Measurements from ENCODE around the gene SPSB2. TPM values are rescaled to one million over a fixed set of nuclear protein-coding genes. Genes with fewer than 3 reads are reported as not detected.

The SPSB2 gene
- total and polyA plus RNA-seq, 2 donors (not counting 1 experiment from before 2014, with no cell fraction given), result 9.4 to 16.0 TPM

- no peak overlapping the region for H3K9ac ChIP-seq (ENCODE audit: low read length)
- H3K27me3 ChIP-seq (replicated peaks in 1 of 4; ENCODE audit: control extremely low read depth in 1 of 4, control insufficient read depth in 3 of 4, insufficient read depth in 4 of 4, low read length in 3 of 4), result peaks cover 0 to 82% (median 41%) of the 10 kb centered on the region in 4 experiments
- CTCF ChIA-PET, result interaction anchor here (1.1 to 6.2 kb wide), 10 partner anchors 8 to 275 kb away, joined by 3 to 33 read pairs (median 6); partner anchors contain the start of genes CDCA3, MLF2 and USP5
- peaks cover 78% of the 10 kb centered on the region for H3K27me3 Mint-ChIP-seq
- intact Hi-C loops (cut with micrococcal nuclease), result loop anchor here (1.0 to 2.0 kb wide), 3 partner anchors 72 to 263 kb away; partner anchors contain the start of gene MLF2
- H3K9me3 Mint-ChIP-seq (ENCODE audit: insufficient read depth), result no peaks in the 10 kb centered on the region
- no peak overlapping the region for H3K4me3 Mint-ChIP-seq
- H3K4me1 Mint-ChIP-seq, result peaks cover 31% of the 10 kb centered on the region
- no peak overlapping the region for H3K4me3 ChIP-seq (ENCODE audit: control extremely low read depth in 1 of 5, extremely low read depth in 1 of 5, insufficient read depth in 1 of 5, low read depth in 2 of 5, low read length in 4 of 5)
- H3K27ac ChIP-seq (ENCODE audit: low read length in 2 of 2), result no peak overlapping the region
- H3K27ac Mint-ChIP-seq, result no peak overlapping the region
- POLR2A ChIA-PET, result no interaction called here
- peaks cover 37 to 40% of the 10 kb centered on the region in 2 donors for H3K4me1 ChIP-seq (ENCODE audit: control insufficient read depth in 2 of 2, insufficient read depth in 2 of 2, low read length in 2 of 2)
- whole genome bisulfite sequencing (ENCODE audit: insufficient coverage), result 33% methylated on average over 15 of the region's 19 CpGs
- H3K4me2 ChIP-seq (replicated peaks; ENCODE audit: low read depth, low read length, poor library complexity, severe bottlenecking), result no peak overlapping the region
- DNase-seq, result peak; percentile 80
- peak; percentile 66 for ATAC-seq (ENCODE audit: low read depth)
- H3K9me3 ChIP-seq (ENCODE audit: control extremely low read depth in 1 of 3, control insufficient read depth in 2 of 3, insufficient read depth in 1 of 3, low read length in 2 of 3), result peaks cover 0 to 13% (median 0%) of the 10 kb centered on the region in 3 donors
- no peaks in the 10 kb centered on the region for H3K79me2 ChIP-seq (ENCODE audit: control insufficient read depth, insufficient read depth, low read length)
- TF ChIP-seq CTCF (IDR thresholded peaks at IDR 0.05), result peak; percentile 86
- no peak for TF ChIP-seq EZH2 (IDR thresholded peaks at IDR 0.05; ENCODE audit: borderline replicate concordance, insufficient read depth, low read depth, low read length, poor library complexity, severe bottlenecking)
- H3K36me3 ChIP-seq (replicated peaks in 1 of 2; ENCODE audit: control extremely low read depth in 1 of 2, control insufficient read depth in 1 of 2, extremely low read depth in 1 of 2, insufficient read depth in 2 of 2, low read length in 1 of 2), result no peaks in the 10 kb centered on the region
- no peak overlapping the region for H2AFZ ChIP-seq (ENCODE audit: insufficient read depth, low read depth, low read length, poor library complexity, severe bottlenecking)
- peaks cover 11% of the 10 kb centered on the region for H4K20me1 ChIP-seq (ENCODE audit: control insufficient read depth, insufficient read depth, low read length, poor library complexity, severe bottlenecking)
Measured at GRCh38 chr12:6825398-6826124, 47.5 kb downstream of the SPSB2 start.

GRCh38 chr12:6824901-6825381, 48.2 kb downstream of the SPSB2 start:
- no peak overlapping the region for H3K9ac ChIP-seq (ENCODE audit: low read length)
- TF ChIP-seq EZH2 (IDR thresholded peaks at IDR 0.05; ENCODE audit: borderline replicate concordance, insufficient read depth, low read depth, low read length, poor library complexity, severe bottlenecking) (no peak), CTCF (IDR thresholded peaks at IDR 0.05) (no peak)
- 85% methylated on average over 11 of the region's 12 CpGs for WGBS (ENCODE audit: insufficient coverage)

More at GRCh38 chr12:6824901-6825381, 48.2 kb downstream of the SPSB2 start:
- DNase-seq (no peak), ATAC-seq (ENCODE audit: low read depth) (no peak)
- no peaks in the 10 kb centered on the region for H3K36me3 ChIP-seq (replicated peaks in 1 of 2; ENCODE audit: control extremely low read depth in 1 of 2, control insufficient read depth in 1 of 2, extremely low read depth in 1 of 2, insufficient read depth in 2 of 2, low read length in 1 of 2)
- peaks cover 37 to 40% of the 10 kb centered on the region in 2 donors for H3K4me1 ChIP-seq (ENCODE audit: control insufficient read depth in 2 of 2, insufficient read depth in 2 of 2, low read length in 2 of 2)
- H3K4me3 ChIP-seq (ENCODE audit: control extremely low read depth in 1 of 5, extremely low read depth in 1 of 5, insufficient read depth in 1 of 5, low read depth in 2 of 5, low read length in 4 of 5), result no peak overlapping the region
- H3K4me2 ChIP-seq (replicated peaks; ENCODE audit: low read depth, low read length, poor library complexity, severe bottlenecking), result no peak overlapping the region
- peaks cover 0 to 13% (median 0%) of the 10 kb centered on the region in 3 donors for H3K9me3 ChIP-seq (ENCODE audit: control extremely low read depth in 1 of 3, control insufficient read depth in 2 of 3, insufficient read depth in 1 of 3, low read length in 2 of 3)
- H3K79me2 ChIP-seq (ENCODE audit: control insufficient read depth, insufficient read depth, low read length), result no peaks in the 10 kb centered on the region
- no peak overlapping the region for H2AFZ ChIP-seq (ENCODE audit: insufficient read depth, low read depth, low read length, poor library complexity, severe bottlenecking)
- Mint-ChIP-seq H3K9me3 (ENCODE audit: insufficient read depth) (no peaks in the 10 kb centered on the region), H3K4me1 (peaks cover 31% of the 10 kb centered on the region), H3K27ac (no peak overlapping the region), H3K4me3 (no peak overlapping the region), H3K27me3 (peaks cover 75% of the 10 kb centered on the region)
- POLR2A ChIA-PET, result no interaction called here
- intact Hi-C loops (cut with micrococcal nuclease), result loop anchor here (1.0 to 2.0 kb wide), 3 partner anchors 72 to 262 kb away; partner anchors contain the start of gene MLF2
- peaks cover 0 to 84% (median 38%) of the 10 kb centered on the region in 4 experiments for H3K27me3 ChIP-seq (replicated peaks in 1 of 4; ENCODE audit: control extremely low read depth in 1 of 4, control insufficient read depth in 3 of 4, insufficient read depth in 4 of 4, low read length in 3 of 4)
- CTCF ChIA-PET, result interaction anchor here (1.1 to 6.2 kb wide), 10 partner anchors 8 to 274 kb away, joined by 3 to 33 read pairs (median 6); partner anchors contain the start of genes CDCA3, MLF2 and USP5
- H3K27ac ChIP-seq (ENCODE audit: low read length in 2 of 2), result no peak overlapping the region
- peaks cover 11% of the 10 kb centered on the region for H4K20me1 ChIP-seq (ENCODE audit: control insufficient read depth, insufficient read depth, low read length, poor library complexity, severe bottlenecking)

Data from B cell (primary cell).